Gastrocnemius medialis (tissue), 4 donors: Measurements from ENCODE around the gene CMIP.

Experiments used
- CTCF ChIP-seq, 5 experiments: fragments of 450-650 bp in 3 of 5; fragments of 200-600 bp in 2 of 5; sonication (generic) in 2 of 5; IDR thresholded peaks in 4 of 5; conservative IDR thresholded peaks in 1 of 5; 1 replicate in 4 of 5; 2 replicates in 1 of 5; pipeline ENCODE4 v1.5.1; 2016 to 2019; ENCODE audit warnings: antibody characterized with exemption in 5 of 5, mild to moderate bottlenecking in 3 of 5, moderate library complexity in 3 of 5
- POLR2A ChIP-seq, 2 donors: fragments of 450-650 bp; IDR thresholded peaks; one replicate each; pipeline ENCODE4 v1.6.1; 2017; ENCODE audit warnings: antibody characterized with exemption in 2 of 2, mild to moderate bottlenecking in 2 of 2, moderate library complexity in 2 of 2

- TF ChIP-seq CTCF (IDR thresholded peaks at IDR 0.05 in 4 of 5, conservative IDR thresholded peaks at IDR 0.05 in 1 of 5): no peak
- TF ChIP-seq POLR2A (IDR thresholded peaks at IDR 0.05): no peak
These were observed 16.6 kb downstream of the CMIP start for GRCh38 chr16:81461243-81461642.
